ENCODE results near the gene GYG2.

DNA sequence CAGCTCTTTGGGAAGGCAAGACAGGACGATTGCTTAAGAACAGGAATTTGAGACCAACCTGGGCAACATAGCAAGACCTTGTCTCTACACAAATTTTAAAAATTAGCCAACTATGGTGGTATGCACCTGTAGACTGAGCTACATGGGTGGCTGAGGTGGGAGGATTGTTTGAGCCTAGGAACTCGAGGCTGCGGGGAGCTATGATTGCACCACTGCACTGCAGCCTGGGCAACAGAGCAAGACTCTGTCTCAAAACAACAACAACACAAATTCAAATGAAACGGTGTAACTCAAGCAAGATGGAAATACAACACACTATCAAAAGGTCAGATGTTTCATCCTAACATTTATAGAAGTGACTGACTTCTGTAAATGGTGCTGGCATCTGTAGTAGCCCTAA lies 39.8 kb upstream of the GYG2 start:
- TF ChIP-seq, protein P1, sequence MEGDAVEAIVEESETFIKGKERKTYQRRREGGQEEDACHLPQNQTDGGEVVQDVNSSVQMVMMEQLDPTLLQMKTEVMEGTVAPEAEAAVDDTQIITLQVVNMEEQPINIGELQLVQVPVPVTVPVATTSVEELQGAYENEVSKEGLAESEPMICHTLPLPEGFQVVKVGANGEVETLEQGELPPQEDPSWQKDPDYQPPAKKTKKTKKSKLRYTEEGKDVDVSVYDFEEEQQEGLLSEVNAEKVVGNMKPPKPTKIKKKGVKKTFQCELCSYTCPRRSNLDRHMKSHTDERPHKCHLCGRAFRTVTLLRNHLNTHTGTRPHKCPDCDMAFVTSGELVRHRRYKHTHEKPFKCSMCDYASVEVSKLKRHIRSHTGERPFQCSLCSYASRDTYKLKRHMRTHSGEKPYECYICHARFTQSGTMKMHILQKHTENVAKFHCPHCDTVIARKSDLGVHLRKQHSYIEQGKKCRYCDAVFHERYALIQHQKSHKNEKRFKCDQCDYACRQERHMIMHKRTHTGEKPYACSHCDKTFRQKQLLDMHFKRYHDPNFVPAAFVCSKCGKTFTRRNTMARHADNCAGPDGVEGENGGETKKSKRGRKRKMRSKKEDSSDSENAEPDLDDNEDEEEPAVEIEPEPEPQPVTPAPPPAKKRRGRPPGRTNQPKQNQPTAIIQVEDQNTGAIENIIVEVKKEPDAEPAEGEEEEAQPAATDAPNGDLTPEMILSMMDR (conservative IDR thresholded peaks at IDR 0.05; ENCODE audit: low read depth, low read length) = no peak
- TF ChIP-seq EZH2 (IDR thresholded peaks at IDR 0.05; ENCODE audit: borderline replicate concordance, low read depth, low read length, poor library complexity, severe bottlenecking) = no peak

Data from A673 (cell line).